ENCODE results near the gene HDGF.

- TF ChIP-seq CTCF (IDR thresholded peaks at IDR 0.05) (no peak), POLR2A (IDR thresholded peaks at IDR 0.05) (no peak)
These were observed 56.8 kb downstream of the HDGF start for GRCh38 chr1:156694690-156694962.

All from testis (tissue), 2 donors.